ENCODE measurements around the gene PPP3CA.

- no peak for TF ChIP-seq CTCF (IDR thresholded peaks at IDR 0.05)
- TF ChIP-seq POLR2A (IDR thresholded peaks at IDR 0.05), result no peak
Observed at GRCh38 chr4:101366331-101366730, 19.0 kb upstream of the PPP3CA start.
